HL-60 (cell line): Measurements from ENCODE around the gene CSNK1G3.

Experiments
- DNase-seq, 2 experiments: peaks; one replicate each; pipeline ENCODE4 v3.0.0-alpha.2; 2010 to 2020; ENCODE audit warnings: low read depth in 1 of 2, low spot score in 1 of 2
- H3K27ac ChIP-seq: fragments of 250-450 bp; sonication (Bioruptor Pico); replicated peaks from 2 replicates; pipeline ENCODE4 v1.5.1; 2020; ENCODE audit warnings: mild to moderate bottlenecking, moderate library complexity
- H3K27me3 ChIP-seq: fragments of 250-450 bp; sonication (Bioruptor Pico); 2 replicates; pipeline ENCODE4 v1.5.1; 2021; ENCODE audit warnings: mild to moderate bottlenecking, moderate library complexity; ENCODE audit not compliant: insufficient read depth, poor library complexity, severe bottlenecking
- H3K4me3 ChIP-seq: replicated peaks from 2 replicates; pipeline ENCODE4 v1.5.1; 2011; ENCODE audit warnings: mild to moderate bottlenecking, control low read depth, low read length; ENCODE audit not compliant: insufficient read depth
- CTCF ChIP-seq: IDR thresholded peaks from one replicate; pipeline ENCODE4 v1.5.1; 2011; ENCODE audit warnings: low read length, control low read depth, inconsistent platforms; ENCODE audit not compliant: insufficient read depth
- GABPA ChIP-seq: IDR thresholded peaks from 2 replicates; pipeline ENCODE4 v1.6.1; 2012; ENCODE audit warnings: low read depth
- POLR2AphosphoS5 ChIP-seq: IDR thresholded peaks from 2 replicates; pipeline ENCODE4 v1.6.1; 2012; ENCODE audit warnings: low read depth
- SPI1 ChIP-seq: IDR thresholded peaks from 2 replicates; pipeline ENCODE4 v1.6.1; 2012; ENCODE audit warnings: low read depth, mild to moderate bottlenecking, borderline replicate concordance
- TF ChIP-seq, protein P1 (sequence below): IDR thresholded peaks from 2 replicates; pipeline ENCODE4 v1.6.1; 2012; ENCODE audit warnings: low read depth; ENCODE audit not compliant: insufficient replicate concordance

CSNK1G3 gene

GRCh38 chr5:123610209-123610608 is 98.2 kb downstream of the CSNK1G3 start:
- TF ChIP-seq, protein P1, sequence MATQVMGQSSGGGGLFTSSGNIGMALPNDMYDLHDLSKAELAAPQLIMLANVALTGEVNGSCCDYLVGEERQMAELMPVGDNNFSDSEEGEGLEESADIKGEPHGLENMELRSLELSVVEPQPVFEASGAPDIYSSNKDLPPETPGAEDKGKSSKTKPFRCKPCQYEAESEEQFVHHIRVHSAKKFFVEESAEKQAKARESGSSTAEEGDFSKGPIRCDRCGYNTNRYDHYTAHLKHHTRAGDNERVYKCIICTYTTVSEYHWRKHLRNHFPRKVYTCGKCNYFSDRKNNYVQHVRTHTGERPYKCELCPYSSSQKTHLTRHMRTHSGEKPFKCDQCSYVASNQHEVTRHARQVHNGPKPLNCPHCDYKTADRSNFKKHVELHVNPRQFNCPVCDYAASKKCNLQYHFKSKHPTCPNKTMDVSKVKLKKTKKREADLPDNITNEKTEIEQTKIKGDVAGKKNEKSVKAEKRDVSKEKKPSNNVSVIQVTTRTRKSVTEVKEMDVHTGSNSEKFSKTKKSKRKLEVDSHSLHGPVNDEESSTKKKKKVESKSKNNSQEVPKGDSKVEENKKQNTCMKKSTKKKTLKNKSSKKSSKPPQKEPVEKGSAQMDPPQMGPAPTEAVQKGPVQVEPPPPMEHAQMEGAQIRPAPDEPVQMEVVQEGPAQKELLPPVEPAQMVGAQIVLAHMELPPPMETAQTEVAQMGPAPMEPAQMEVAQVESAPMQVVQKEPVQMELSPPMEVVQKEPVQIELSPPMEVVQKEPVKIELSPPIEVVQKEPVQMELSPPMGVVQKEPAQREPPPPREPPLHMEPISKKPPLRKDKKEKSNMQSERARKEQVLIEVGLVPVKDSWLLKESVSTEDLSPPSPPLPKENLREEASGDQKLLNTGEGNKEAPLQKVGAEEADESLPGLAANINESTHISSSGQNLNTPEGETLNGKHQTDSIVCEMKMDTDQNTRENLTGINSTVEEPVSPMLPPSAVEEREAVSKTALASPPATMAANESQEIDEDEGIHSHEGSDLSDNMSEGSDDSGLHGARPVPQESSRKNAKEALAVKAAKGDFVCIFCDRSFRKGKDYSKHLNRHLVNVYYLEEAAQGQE, result no peak
- TF ChIP-seq GABPA (no peak), POLR2AphosphoS5 (no peak), SPI1 (no peak), CTCF (no peak)
- H3K27ac ChIP-seq, result no peak overlapping the region
- no peak for DNase-seq
- H3K27me3 ChIP-seq, result no peaks in the 10 kb centered on the region
- no peak overlapping the region for H3K4me3 ChIP-seq

GRCh38 chr5:123610665-123611405 is 98.9 kb downstream of the CSNK1G3 start:
- Histone ChIP-seq H3K4me3 (no peak overlapping the region), H3K27ac (no peak overlapping the region), H3K27me3 (no peaks in the 10 kb centered on the region)
- TF ChIP-seq, protein P1, result no peak
- no peak for TF ChIP-seq GABPA
- no peak for TF ChIP-seq SPI1
- no peak for TF ChIP-seq POLR2AphosphoS5
- TF ChIP-seq CTCF, result peak; percentile 74
- peak in 1 of 2 experiments; percentile 1 for DNase-seq

DNA sequence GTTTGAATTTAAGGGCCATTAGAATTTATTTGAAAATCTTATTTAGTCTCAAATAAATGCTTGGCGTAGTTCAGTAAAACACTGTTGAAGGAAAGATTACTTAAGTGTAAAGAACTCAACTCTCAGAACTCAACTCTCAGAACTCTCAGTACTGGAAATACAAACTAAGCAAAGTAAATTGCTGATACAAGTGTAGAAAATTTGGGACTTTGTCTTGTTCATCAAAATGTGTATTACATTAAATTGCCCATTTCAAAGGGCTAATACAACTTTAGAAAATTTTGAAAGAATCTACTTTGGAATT is 99.4 kb downstream of the CSNK1G3 start:
- H3K27ac ChIP-seq, result no peak overlapping the region
- TF ChIP-seq SPI1, result no peak
- TF ChIP-seq GABPA, result no peak
- no peak for TF ChIP-seq CTCF
- no peak for TF ChIP-seq POLR2AphosphoS5
- TF ChIP-seq, protein P1, result no peak
- no peak overlapping the region for H3K4me3 ChIP-seq
- H3K27me3 ChIP-seq, result no peaks in the 10 kb centered on the region
- DNase-seq, result no peak
